Keratinocyte (primary cell): ENCODE results near the gene TPRN.

Experiments used
- EZH2 ChIP-seq: IDR thresholded peaks from one replicate; pipeline ENCODE4 v1.6.1; 2012; ENCODE audit warnings: inconsistent platforms, mild to moderate bottlenecking, low read length, moderate library complexity
- TF ChIP-seq, protein P1 (sequence below), 3 experiments: IDR thresholded peaks in 1 of 3; conservative IDR thresholded peaks in 1 of 3; optimal IDR thresholded peaks in 1 of 3; 2 replicates in 2 of 3; 3 replicates in 1 of 3; pipeline versions ENCODE3 to v1.5.1; 2011; ENCODE audit warnings: low read length in 3 of 3, mild to moderate bottlenecking in 3 of 3, moderate library complexity in 2 of 3, control low read depth in 1 of 3, inconsistent platforms in 1 of 3; ENCODE audit not compliant: insufficient read depth in 2 of 3; ENCODE audit errors: extremely low read depth in 1 of 3

DNA sequence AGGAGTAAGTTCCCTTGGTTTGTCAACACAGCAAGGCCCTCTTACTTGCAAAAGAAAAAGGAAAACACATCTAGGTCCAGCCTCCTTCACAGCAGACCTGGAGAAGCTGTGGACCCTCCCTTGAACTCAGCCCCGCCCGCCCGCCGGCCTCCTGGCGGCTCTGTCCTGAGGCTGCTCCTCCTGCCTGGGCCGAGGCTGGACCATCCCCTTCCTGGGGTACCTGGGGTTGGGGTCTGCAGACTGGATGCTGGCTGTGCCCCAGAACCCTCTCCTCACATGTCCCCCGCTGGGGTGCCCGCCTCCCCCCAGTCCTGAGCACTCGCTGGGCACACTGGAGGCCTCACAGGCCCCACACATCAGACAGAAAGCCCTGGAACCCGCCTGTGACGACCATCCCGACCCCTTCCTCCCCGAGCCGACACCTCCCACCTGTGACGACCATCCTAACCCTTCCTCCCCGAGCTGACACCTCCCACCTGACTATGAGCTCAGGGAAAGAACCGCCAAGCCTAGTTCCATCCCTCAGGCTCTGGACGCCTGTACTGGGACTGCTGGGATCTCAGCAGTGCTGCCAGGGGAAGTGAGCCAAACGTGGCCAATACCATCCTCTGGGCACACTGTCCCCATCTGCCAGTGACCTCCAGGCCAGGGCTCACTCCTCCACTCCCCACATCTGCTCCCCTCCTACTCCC, 21.5 kb downstream of the TPRN start:
- TF ChIP-seq, protein P1, sequence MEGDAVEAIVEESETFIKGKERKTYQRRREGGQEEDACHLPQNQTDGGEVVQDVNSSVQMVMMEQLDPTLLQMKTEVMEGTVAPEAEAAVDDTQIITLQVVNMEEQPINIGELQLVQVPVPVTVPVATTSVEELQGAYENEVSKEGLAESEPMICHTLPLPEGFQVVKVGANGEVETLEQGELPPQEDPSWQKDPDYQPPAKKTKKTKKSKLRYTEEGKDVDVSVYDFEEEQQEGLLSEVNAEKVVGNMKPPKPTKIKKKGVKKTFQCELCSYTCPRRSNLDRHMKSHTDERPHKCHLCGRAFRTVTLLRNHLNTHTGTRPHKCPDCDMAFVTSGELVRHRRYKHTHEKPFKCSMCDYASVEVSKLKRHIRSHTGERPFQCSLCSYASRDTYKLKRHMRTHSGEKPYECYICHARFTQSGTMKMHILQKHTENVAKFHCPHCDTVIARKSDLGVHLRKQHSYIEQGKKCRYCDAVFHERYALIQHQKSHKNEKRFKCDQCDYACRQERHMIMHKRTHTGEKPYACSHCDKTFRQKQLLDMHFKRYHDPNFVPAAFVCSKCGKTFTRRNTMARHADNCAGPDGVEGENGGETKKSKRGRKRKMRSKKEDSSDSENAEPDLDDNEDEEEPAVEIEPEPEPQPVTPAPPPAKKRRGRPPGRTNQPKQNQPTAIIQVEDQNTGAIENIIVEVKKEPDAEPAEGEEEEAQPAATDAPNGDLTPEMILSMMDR (optimal IDR thresholded peaks at IDR 0.05 in 1 of 3, IDR thresholded peaks at IDR 0.05 in 1 of 3, conservative IDR thresholded peaks at IDR 0.05 in 1 of 3; ENCODE audit: extremely low read depth in 1 of 3, insufficient read depth in 2 of 3, low read length in 3 of 3) = no peak
- no peak for TF ChIP-seq EZH2
